H1 (cell line): ENCODE results near the gene MACROD1. TPM values are rescaled to one million over a fixed set of nuclear protein-coding genes. Genes with fewer than 3 reads are reported as not detected.

ENCODE experiments used
- JUN ChIP-seq: IDR thresholded peaks from 2 replicates; pipeline ENCODE4 v1.6.1; 2011; ENCODE audit warnings: low read depth, mild to moderate bottlenecking, improper control_type of control experiment, low read length
- RFX5 ChIP-seq: IDR thresholded peaks from 2 replicates; pipeline ENCODE4 v1.6.1; 2011; ENCODE audit warnings: low read depth, low read length, improper control_type of control experiment, borderline replicate concordance
- RNF2 ChIP-seq: fragments of 200-900, 300-1000 bp; sonication (generic); IDR thresholded peaks from 2 replicates; pipeline ENCODE4 v1.7.1; 2016; ENCODE audit warnings: borderline replicate concordance, low read depth, mild to moderate bottlenecking, antibody characterized with exemption, low read length; ENCODE audit not compliant: poor library complexity, severe bottlenecking; ENCODE audit errors: missing control alignments
- SRF ChIP-seq: IDR thresholded peaks from 2 replicates; pipeline ENCODE4 v1.6.1; 2011; ENCODE audit warnings: mild to moderate bottlenecking, low read depth, low read length, moderate library complexity
- TAF7 ChIP-seq: optimal IDR thresholded peaks from 2 replicates; pipeline ENCODE3; 2011; ENCODE audit warnings: low read depth, mild to moderate bottlenecking, inconsistent platforms, low read length, moderate library complexity, borderline replicate concordance
- YY1 ChIP-seq: IDR thresholded peaks from 2 replicates; pipeline ENCODE4 v1.6.1; 2011; ENCODE audit warnings: low read depth, mild to moderate bottlenecking, low read length
- polyA plus RNA-seq, 7 experiments: library from polyadenylated mRNA; depleted of rRNA in 3 of 7; stranded (reverse) in 5 of 7; unstranded in 2 of 7; fragments of >200 nt in 5 of 7; fragments of 200-250 nt in 2 of 7; gene quantifications; 1 replicate in 5 of 7; 2 replicates in 1 of 7; 4 replicates in 1 of 7; pipeline versions ENCODE4 v1.2.1 to v1.2.3, GENCODE V29; 2011 to 2013; ENCODE audit warnings: missing spikeins in 2 of 7, mixed read lengths in 2 of 7
- total RNA-seq: library from RNA; stranded (reverse); fragmentation: NEBNext Ultra II Directional; extraction: Animal tissue kit (Norgen Biotek cat#: 25700); gene quantifications from 2 replicates; pipeline ENCODE4 v1.2.1, GENCODE V29; 2021

The MACROD1 gene
- total and polyA plus RNA-seq, 2 of the 8 experiments (the other 6 are each of a cell fraction or from before 2014, with no cell fraction given) = 19.5 to 34.1 TPM

DNA sequence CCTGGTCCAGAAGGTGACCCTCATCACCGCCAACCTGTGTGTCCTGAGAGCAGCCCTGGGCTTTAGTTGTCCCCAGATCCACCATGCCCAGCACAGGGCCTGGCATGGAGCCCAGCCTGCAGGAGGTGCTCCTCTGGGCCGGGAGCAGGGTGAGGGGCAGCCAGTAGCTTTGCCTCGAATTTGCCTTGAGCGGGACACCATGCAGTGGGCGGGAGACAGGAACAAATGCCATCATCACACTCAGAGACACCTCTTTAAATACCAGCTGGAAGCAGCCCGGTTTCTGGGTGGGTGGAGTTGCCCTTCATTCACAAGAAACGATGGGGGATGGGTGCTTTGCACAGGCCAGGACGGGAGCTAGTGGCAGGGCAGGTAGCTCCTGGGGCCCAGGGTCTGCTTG is 110.8 kb downstream of the MACROD1 start (continued):
- TF ChIP-seq RFX5 (no peak), YY1 (no peak), JUN (no peak), RNF2 (no peak), SRF (no peak), TAF7 (no peak)
